Naive thymus-derived CD4-positive, alpha-beta T cell (primary cell): ENCODE data around the gene ACADM. TPM values are rescaled to one million over a fixed set of nuclear protein-coding genes. Genes with fewer than 3 reads are reported as not detected.
"Not testable (repeated sequence)": the region's sequence is repeated elsewhere in the genome, so short reads cannot be mapped to it uniquely, and the experiment has no call there.

Experiments
- ATAC-seq: fragments of 150-1000 bp; cut with Tn5 transposase; 2 replicates; pipeline ENCODE4 v1.10.0; 2021; ENCODE audit warnings: mild to moderate bottlenecking, moderate library complexity
- CTCF ChIA-PET: fragments of 350-600 bp; sonication (Branson Sonifier 250); formaldehyde crosslinking; loops from one replicate; lab custom pipeline; 2021; ENCODE audit warnings: antibody characterized with exemption; lab: Charles Lee
- POLR2A ChIA-PET: fragments of 350-600 bp; sonication (Branson Sonifier 250); formaldehyde crosslinking; loops from one replicate; lab custom pipeline; 2021; ENCODE audit warnings: antibody characterized with exemption, inconsistent platforms; lab: Charles Lee
- DNase-seq, 9 donors: peaks; one replicate each; pipeline versions ENCODE4 v3.0.0 to v3.0.0-alpha.2; 2020 to 2022; ENCODE audit warnings: mixed read lengths in 1 of 9
- H3K27ac ChIP-seq: one replicate; pipeline ENCODE4 v1.7.0; 2013; ENCODE audit warnings: mild to moderate bottlenecking, low read depth, low read length, moderate library complexity
- H3K27me3 ChIP-seq, 2 donors: one replicate each; pipeline ENCODE4 v1.7.0; 2013; ENCODE audit warnings: low read length in 2 of 2, mild to moderate bottlenecking in 2 of 2, moderate library complexity in 2 of 2; ENCODE audit not compliant: control insufficient read depth in 2 of 2, insufficient read depth in 2 of 2
- H3K36me3 ChIP-seq, 3 experiments: 1 replicate in 2 of 3; 2 replicates in 1 of 3; pipeline ENCODE4 v1.7.0; 2013; ENCODE audit warnings: low read length in 3 of 3, mild to moderate bottlenecking in 3 of 3, moderate library complexity in 1 of 3; ENCODE audit not compliant: insufficient read depth in 3 of 3, control insufficient read depth in 2 of 3
- H3K4me1 ChIP-seq, 2 donors: one replicate each; pipeline ENCODE4 v1.7.0; 2013; ENCODE audit warnings: low read length in 2 of 2, mild to moderate bottlenecking in 2 of 2, moderate library complexity in 1 of 2; ENCODE audit not compliant: control insufficient read depth in 2 of 2, insufficient read depth in 2 of 2
- H3K4me3 ChIP-seq: 2 replicates; pipeline ENCODE4 v1.7.0; 2013; ENCODE audit warnings: mild to moderate bottlenecking, low read length
- H3K9me3 ChIP-seq, 3 experiments: 1 replicate in 2 of 3; 2 replicates in 1 of 3; pipeline ENCODE4 v1.7.0; 2013; ENCODE audit warnings: low read length in 3 of 3; ENCODE audit not compliant: control insufficient read depth in 2 of 3
- H3K27ac Mint-ChIP-seq, 9 donors: one replicate each; pipeline ENCODE4 v1.8.0; 2020 to 2022; ENCODE audit warnings: mixed read lengths in 9 of 9, mild to moderate bottlenecking in 8 of 9, moderate library complexity in 5 of 9, inconsistent platforms in 2 of 9
- H3K27me3 Mint-ChIP-seq, 5 donors: one replicate each; pipeline ENCODE4 v1.8.0; 2021 to 2022; ENCODE audit warnings: mixed read lengths in 5 of 5, mild to moderate bottlenecking in 1 of 5
- H3K36me3 Mint-ChIP-seq, 5 donors: one replicate each; pipeline ENCODE4 v1.8.0; 2020 to 2022; ENCODE audit warnings: mixed read lengths in 5 of 5, mild to moderate bottlenecking in 3 of 5, inconsistent platforms in 1 of 5
- H3K4me1 Mint-ChIP-seq, 7 donors: one replicate each; pipeline ENCODE4 v1.8.0; 2020 to 2022; ENCODE audit warnings: mixed read lengths in 7 of 7, mild to moderate bottlenecking in 3 of 7, inconsistent platforms in 1 of 7
- H3K4me3 Mint-ChIP-seq, 10 donors: one replicate each; pipeline ENCODE4 v1.8.0; 2020 to 2022; ENCODE audit warnings: mild to moderate bottlenecking in 10 of 10, mixed read lengths in 10 of 10, moderate library complexity in 6 of 10, inconsistent platforms in 2 of 10
- H3K9me3 Mint-ChIP-seq, 11 donors: one replicate each; pipeline ENCODE4 v1.8.0; 2020 to 2022; ENCODE audit warnings: mixed read lengths in 11 of 11, mild to moderate bottlenecking in 4 of 11, inconsistent platforms in 1 of 11, moderate library complexity in 1 of 11
- intact Hi-C, 2 donors: fragments of 100-400 bp; cut with micrococcal nuclease; formaldehyde crosslinking; loops; one replicate each; pipeline ENCODE4 v1.15.1; 2023
- polyA plus RNA-seq, 2 donors: library from polyadenylated mRNA; unstranded; fragments of 300-500 nt; fragmentation: Illumina TruSeq; gene quantifications; one replicate each; pipeline ENCODE4 v1.2.3, GENCODE V29; 2021
- total RNA-seq, 6 experiments: library from RNA in 5 of 6; stranded (reverse) in 5 of 6; gene quantifications; 1 replicate in 5 of 6; 2 replicates in 1 of 6; pipeline ENCODE4 v1.2.3 and lab custom pipeline; 2021 to 2026

Gene ACADM
- total and polyA plus RNA-seq, 7 experiments from 2014 or later = 11.1 to 67.0 (median 34.9) TPM

DNA sequence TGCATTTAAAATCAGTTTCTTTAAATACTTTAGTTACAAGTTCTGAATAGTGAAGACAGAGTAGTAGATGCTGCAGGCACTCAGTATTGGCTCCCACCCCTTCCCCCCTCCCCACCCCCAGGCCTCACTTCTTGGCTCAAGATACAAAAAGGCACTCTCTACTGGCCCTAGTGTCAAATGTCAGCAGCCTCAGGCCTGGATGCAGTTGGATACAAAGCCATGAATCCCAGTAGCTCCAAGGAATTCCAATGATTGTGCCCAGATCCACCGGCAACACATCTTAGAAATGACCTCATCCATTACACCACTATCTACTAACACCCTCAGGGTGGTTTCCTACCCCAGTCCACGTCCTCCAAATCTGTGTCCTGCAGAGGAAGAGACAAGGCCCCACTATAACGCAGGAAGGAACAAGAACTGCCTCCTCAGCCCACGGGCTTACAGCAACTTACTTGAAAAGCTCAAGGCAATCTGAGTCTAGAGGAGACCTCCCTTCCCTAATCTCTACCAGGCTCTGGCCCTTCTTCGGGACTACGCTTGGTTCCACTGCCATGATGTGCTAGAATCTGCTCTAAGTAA lies 17.6 kb downstream of the ACADM start:
- Histone ChIP-seq H3K4me1 (no peaks in the 10 kb centered on the region), H3K27me3 (no peaks in the 10 kb centered on the region), H3K27ac (no peak overlapping the region), H3K36me3 (peaks cover 3 to 35% (median 7%) of the 10 kb centered on the region in 3 experiments), H3K9me3 (no peaks in the 10 kb centered on the region), H3K4me3 (no peak overlapping the region)
- ChIA-PET CTCF (no interaction called here), POLR2A (no interaction called here)
- H3K4me1 Mint-ChIP-seq = peaks cover 0 to 6% (median 0%) of the 10 kb centered on the region in 7 donors
- no peaks in the 10 kb centered on the region for H3K9me3 Mint-ChIP-seq
- ATAC-seq = no peak
- H3K27ac Mint-ChIP-seq = no peak overlapping the region
- H3K4me3 Mint-ChIP-seq = no peak overlapping the region
- intact Hi-C loops = loop anchor here in 1 of 2 donors (5.0 kb wide), 1 partner anchor 45 kb away; the partner anchor contains the start of gene RABGGTB
- peaks cover 4 to 53% (median 12%) of the 10 kb centered on the region in 5 donors for H3K36me3 Mint-ChIP-seq
- no peaks in the 10 kb centered on the region for H3K27me3 Mint-ChIP-seq
- no peak for DNase-seq

- Mint-ChIP-seq H3K27me3 (no peaks in the 10 kb centered on the region), H3K9me3 (no peaks in the 10 kb centered on the region), H3K36me3 (peaks cover 0 to 56% (median 12%) of the 10 kb centered on the region in 5 donors), H3K4me3 (no peak overlapping the region), H3K4me1 (peaks cover 0 to 6% (median 0%) of the 10 kb centered on the region in 7 donors), H3K27ac (peak overlapping the region in 2 of 9 donors; percentile 28 to 41)
- Histone ChIP-seq H3K4me3 (no peak overlapping the region), H3K27me3 (no peaks in the 10 kb centered on the region), H3K36me3 (peaks cover 3 to 35% (median 7%) of the 10 kb centered on the region in 3 experiments), H3K27ac (no peak overlapping the region), H3K9me3 (no peaks in the 10 kb centered on the region), H3K4me1 (no peaks in the 10 kb centered on the region)
- intact Hi-C loops = no loop called here
- DNase-seq = no peak
- peak; percentile 87 for ATAC-seq
- POLR2A ChIA-PET = interaction anchor here (0.7 kb wide), 1 partner anchor 90 kb away, joined by 3 read pairs; no protein-coding TSS in a partner anchor
- CTCF ChIA-PET = interaction anchor here (0.7 kb wide), 1 partner anchor 33 kb away, joined by 3 read pairs; no protein-coding TSS in a partner anchor
Measured at GRCh38 chr1:75745276-75745675, 20.8 kb downstream of the ACADM start.

DNA sequence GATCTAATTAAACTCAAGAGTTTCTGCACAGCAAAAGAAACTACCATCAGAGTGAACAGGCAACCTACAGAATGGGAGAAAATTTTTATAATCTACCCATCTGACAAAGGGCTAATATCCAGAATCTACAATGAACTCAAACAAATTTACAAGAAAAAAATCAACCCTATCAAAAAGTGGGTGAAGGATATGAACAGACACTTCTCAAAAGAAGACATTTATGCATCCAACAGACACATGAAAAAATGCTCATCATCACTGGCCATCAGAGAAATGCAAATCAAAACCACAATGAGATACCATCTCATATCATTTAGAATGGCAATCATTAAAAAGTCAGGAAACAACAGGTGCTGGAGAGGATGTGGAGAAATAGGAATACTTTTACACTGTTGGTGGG lies 32.7 kb downstream of the ACADM start:
- peaks cover 0 to 12% (median 4%) of the 10 kb centered on the region in 3 experiments for H3K36me3 ChIP-seq
- H3K27me3 ChIP-seq, H3K27me3 Mint-ChIP-seq, ATAC-seq, H3K4me1 Mint-ChIP-seq, H3K4me3 ChIP-seq, intact Hi-C loops, H3K9me3 ChIP-seq, DNase-seq, H3K4me3 Mint-ChIP-seq, POLR2A ChIA-PET, H3K27ac Mint-ChIP-seq, CTCF ChIA-PET, H3K27ac ChIP-seq, H3K4me1 ChIP-seq: not testable (repeated sequence)
- peaks cover 6 to 61% (median 55%) of the 10 kb centered on the region in 5 donors for H3K36me3 Mint-ChIP-seq
- peaks cover 0 to 24% (median 0%) of the 10 kb centered on the region in 11 donors for H3K9me3 Mint-ChIP-seq

- POLR2A ChIA-PET, H3K4me1 Mint-ChIP-seq, H3K4me1 ChIP-seq, H3K27ac ChIP-seq, H3K27me3 Mint-ChIP-seq, DNase-seq, ATAC-seq, H3K4me3 ChIP-seq, H3K27ac Mint-ChIP-seq, H3K27me3 ChIP-seq, H3K9me3 ChIP-seq, intact Hi-C loops, CTCF ChIA-PET, H3K4me3 Mint-ChIP-seq: not testable (repeated sequence)
- Mint-ChIP-seq H3K9me3 (peaks cover 0 to 24% (median 0%) of the 10 kb centered on the region in 11 donors), H3K36me3 (peaks cover 5 to 52% (median 42%) of the 10 kb centered on the region in 5 donors)
- H3K36me3 ChIP-seq = peaks cover 0 to 12% (median 4%) of the 10 kb centered on the region in 3 experiments
Measured at GRCh38 chr1:75758543-75758942, 34.0 kb downstream of the ACADM start.

GRCh38 chr1:75764057-75764655 lies 39.6 kb downstream of the ACADM start:
- no peak overlapping the region for H3K27ac Mint-ChIP-seq

GRCh38 chr1:75765697-75766355 lies 41.3 kb downstream of the ACADM start:
- no peak overlapping the region for H3K4me3 Mint-ChIP-seq
- H3K36me3 Mint-ChIP-seq = peaks cover 0 to 14% (median 8%) of the 10 kb centered on the region in 5 donors
- Histone ChIP-seq H3K4me3 (no peak overlapping the region), H3K36me3 (no peaks in the 10 kb centered on the region), H3K4me1 (no peaks in the 10 kb centered on the region), H3K9me3 (no peaks in the 10 kb centered on the region), H3K27ac (no peak overlapping the region), H3K27me3 (no peaks in the 10 kb centered on the region)
- H3K27me3 Mint-ChIP-seq = no peaks in the 10 kb centered on the region
- H3K4me1 Mint-ChIP-seq = no peaks in the 10 kb centered on the region
- intact Hi-C loops = no loop called here
- ATAC-seq (no peak), DNase-seq (no peak)
- peak overlapping the region in 1 of 9 donors; percentile 32 for H3K27ac Mint-ChIP-seq
- no peaks in the 10 kb centered on the region for H3K9me3 Mint-ChIP-seq
- CTCF ChIA-PET = no interaction called here
- POLR2A ChIA-PET = no interaction called here

More at GRCh38 chr1:75764057-75764655, 39.6 kb downstream of the ACADM start:
- Histone ChIP-seq H3K9me3 (no peaks in the 10 kb centered on the region), H3K36me3 (no peaks in the 10 kb centered on the region), H3K4me3 (no peak overlapping the region), H3K27me3 (no peaks in the 10 kb centered on the region), H3K27ac (no peak overlapping the region), H3K4me1 (no peaks in the 10 kb centered on the region)
- H3K36me3 Mint-ChIP-seq = peaks cover 0 to 17% (median 10%) of the 10 kb centered on the region in 5 donors
- intact Hi-C loops = no loop called here
- DNase-seq (no peak), ATAC-seq (no peak)
- no peak overlapping the region for H3K4me3 Mint-ChIP-seq
- POLR2A ChIA-PET = no interaction called here
- H3K4me1 Mint-ChIP-seq = no peaks in the 10 kb centered on the region
- no peaks in the 10 kb centered on the region for H3K9me3 Mint-ChIP-seq
- CTCF ChIA-PET = interaction anchor here (0.9 kb wide), 1 partner anchor 22 kb away, joined by 3 read pairs; the partner anchor contains the start of gene RABGGTB
- H3K27me3 Mint-ChIP-seq = no peaks in the 10 kb centered on the region
